ENCODE data around the gene POLN.

The POLN gene

DNA sequence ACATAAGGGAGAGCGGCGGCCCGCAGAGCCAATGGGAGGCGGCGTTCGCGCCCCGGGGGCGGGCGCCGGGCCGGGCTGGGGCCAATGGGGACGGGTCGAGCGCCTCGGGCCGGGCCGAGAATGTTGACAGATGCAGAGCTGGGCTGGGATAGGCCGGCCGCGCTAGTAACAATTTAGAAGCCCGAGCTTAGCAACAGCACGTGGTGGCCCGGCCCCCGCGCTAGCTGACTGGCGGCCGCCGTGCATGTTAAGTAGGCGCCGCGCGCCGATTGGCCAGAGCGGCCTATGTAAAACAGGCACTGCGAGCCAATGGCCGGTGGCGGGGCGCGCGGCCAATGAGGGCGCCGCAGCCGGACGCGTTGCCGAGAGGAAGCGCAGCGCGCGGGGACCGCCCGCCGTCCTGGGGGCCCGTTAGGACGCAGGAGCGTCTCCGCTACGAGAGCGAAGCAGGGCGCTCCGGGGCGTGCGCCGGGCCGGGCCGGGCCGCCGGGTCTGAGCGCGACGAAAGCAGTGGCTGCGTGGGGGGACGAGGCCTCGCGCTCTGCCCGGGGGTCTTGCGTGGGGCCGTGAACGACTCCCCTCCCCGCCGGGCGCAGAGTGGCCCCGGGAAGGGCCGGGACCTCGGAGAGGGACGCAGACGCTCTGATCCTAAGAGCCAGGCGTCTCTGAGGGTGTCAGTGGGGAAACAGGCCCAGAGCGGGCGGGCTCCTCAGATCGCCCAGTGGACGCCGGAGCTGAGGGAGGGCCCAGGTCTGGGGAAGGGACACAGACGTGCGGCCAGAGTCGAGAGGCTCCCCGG is 20.4 kb upstream of the POLN start:
- peak; percentile 96 for DNase-seq (ENCODE audit: low read depth)

DNA sequence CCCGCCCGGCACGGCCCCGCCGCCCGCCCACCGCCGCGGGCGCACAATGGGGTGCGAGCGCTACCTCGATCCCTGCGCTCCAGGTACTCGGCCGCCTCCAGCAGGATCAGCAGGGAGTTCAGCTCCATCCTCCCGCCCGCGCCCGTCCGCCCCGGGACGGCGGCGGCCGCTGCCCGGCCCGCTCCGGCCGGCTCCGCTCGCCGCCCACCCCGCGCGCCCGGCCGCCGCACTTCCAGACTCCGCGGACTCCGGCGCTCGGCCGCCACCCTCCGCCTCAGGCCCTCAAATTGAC is 19.9 kb upstream of the POLN start, which contains the start of gene MXD4:
MXD4 (minus strand) TSS at position 257 of the 292 bp plus-strand sequence; CDS start at position 128, 129 bp downstream.
- no peak for DNase-seq (ENCODE audit: low read depth)

DNA sequence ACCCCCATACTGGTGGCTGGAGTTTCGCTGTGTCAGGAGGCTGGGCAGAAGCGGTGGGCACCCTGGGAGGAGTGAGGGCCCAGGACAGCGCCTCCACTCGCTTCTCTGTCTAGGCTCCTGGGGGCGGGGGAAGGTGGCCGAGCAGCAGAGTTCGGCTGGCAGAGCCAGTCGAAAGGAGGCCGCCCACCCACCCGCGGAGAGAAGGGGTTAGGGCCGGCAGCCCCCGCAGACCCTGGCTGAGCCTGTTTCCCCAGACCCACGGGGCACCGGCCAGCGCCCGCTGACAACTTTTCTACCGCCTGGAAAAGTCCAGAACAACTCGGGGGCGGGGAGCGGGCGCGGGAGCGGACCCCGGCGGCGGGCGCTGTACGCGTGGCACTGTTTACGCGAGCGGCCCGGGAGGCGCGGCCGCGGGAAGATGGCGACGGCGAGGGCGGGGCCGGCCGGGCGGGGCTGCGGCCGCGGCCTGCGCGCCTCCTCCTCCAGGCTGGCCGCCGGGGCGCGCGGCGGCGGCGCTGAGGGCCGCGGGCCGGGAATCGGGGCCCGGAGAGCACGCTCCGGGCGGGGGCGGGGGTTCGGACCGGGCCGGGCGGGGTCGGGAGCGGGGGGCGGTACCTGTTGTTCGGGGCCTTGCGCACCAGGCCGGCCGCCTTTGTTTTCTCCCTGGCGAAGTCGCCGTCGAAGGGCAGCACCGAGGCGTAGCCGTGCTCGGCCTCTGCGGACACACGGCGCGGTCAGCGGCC is 19.4 kb upstream of the POLN start:
- peak; percentile 46 for DNase-seq (ENCODE audit: low read depth)

DNA sequence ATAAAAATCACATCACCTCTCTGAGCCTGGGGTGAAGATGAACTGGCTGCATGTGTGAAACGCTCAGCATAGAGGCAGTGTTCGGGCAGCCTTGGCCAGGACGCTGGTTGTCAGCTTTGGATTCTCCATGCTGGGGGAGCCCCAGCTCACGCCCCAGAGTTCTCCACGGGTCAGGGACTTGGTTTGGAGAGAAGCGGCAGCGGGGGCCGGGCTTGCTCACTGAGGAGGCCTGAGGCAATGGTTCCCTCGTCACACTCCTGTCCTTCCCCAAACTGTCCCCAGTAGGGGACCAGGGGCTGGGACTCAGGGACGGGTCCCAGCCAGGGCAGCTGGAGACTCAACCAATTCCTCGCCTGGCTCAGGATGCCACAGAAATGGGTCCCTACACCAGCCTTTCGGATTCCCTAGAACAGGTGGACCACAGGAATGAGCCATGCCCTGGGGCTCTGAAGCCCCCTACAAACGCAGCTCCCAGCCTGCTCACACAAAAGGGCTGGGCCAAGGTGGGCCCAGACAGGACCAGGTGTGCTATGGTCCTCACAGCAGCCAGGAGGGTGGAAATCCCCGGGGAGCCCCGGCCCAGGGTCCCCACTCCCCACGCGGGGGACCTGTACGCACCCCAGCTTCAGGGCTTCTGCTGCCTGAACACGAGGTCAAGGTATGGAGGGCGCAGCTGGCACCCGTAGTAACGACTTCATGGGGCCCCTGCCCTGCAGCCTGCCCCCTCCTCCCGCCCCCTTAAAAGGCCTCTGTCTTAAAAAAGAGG is 18.6 kb upstream of the POLN start:
- DNase-seq (ENCODE audit: low read depth) = no peak

DNA sequence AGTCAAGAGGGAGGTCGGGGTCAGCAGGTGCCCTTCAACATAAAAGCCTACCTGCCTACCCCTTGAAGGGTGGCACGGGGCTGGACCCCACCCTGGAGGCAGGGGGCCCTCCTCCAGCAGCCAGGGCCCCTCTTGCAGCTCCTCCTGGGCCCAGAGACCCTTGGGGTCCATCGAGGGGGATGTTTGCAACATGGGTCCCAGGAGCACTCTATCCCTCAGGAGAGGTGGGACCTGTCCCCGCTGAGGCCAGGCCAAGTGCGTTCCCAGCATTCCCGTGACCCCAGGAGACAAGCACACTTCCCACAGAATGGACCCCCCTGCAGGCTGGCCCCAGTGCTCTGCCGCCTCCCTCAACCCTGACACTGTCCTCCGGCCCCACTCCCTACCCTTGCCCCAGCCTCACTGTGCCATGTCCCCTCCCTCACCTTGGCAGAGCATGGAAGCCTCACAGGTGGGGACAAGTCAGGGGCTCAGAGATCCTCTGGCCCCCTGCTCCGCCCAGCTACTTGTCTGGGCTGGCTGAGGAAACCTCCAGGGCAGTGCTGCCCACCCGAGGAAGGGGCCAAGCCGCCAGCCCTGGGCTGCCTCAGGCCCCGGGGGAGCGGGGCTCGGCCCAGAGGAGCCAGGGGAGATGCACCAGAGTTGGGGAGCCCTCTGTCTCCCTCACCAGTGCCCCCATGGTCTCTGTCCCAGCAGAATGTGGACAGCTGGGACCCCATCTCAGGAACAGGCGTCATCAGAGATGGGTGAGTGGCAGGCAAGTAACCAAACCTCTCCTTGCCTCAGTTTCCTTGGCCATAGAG is 17.8 kb upstream of the POLN start:
- DNase-seq (ENCODE audit: low read depth) = no peak

DNA sequence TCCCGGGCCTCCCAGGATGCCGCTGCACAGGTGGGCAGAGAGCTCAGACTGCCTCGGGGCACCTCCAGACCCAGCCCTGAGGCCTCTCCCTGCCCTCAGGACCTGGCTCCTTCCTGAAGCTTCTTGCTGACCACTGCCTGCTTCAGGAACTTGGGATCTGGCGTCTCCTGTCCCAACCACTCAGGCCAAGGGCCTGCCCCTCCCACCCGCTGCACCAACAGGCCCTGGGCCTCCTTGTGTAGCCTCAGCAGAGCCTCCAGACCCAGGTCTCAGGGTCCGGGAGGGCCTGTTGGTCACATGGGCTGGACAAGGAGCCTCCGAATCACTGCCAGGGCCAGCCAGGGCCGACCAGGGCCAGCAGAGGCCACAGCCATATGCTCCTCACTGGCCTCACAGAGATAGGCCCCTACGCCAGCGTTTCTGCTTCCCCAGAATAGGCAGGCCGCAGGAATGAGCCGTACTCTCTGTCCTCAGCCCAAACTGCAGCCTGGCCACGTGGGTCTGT is 17.2 kb upstream of the POLN start:
- DNase-seq (ENCODE audit: low read depth) = no peak

DNA sequence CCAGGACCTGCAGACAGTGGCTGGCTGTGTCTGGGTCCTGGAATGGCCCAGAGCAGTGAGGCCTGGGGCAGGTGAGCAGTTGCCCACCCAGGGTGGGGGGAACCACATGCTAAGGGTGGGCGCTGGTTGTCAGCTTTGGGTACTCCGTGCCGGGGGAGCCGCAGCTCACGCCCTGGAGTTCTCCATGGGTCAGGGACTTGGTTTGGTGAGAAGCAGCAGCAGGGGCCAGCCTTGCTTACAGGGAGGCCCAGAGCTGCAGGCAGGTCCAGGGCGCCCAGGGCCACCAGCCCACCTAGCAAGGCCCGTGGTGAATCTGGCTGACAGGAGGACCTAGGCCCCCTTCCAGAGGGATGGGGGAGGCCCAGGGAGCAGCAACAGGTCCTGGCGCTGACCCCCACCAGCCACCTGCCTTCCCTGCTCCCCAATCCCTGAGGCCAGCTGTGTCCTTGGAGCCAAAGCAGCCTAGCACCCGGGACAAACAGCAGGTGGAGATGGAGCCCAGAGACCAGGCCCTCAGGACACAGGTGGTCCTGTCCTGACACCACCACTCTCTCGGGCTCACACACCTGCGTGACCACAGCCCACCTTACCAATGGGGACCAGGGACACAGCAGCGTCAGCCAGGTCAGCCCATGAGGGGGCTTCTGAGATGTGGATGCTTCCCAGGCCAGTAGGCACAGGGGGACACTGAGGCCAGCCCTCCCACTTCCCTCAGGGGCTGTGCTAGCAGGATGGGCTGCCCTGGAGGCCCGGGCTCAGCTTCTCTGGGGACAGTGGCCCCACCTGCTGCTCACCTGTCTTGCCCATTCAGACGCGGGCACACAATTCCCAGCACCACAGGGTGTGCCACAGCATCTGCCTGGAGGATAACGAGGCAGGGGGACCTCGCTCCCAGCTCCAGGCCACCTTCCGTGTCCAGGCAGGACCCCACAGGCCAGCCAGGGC is 16.4 kb upstream of the POLN start:
- no peak for DNase-seq (ENCODE audit: low read depth)

DNA sequence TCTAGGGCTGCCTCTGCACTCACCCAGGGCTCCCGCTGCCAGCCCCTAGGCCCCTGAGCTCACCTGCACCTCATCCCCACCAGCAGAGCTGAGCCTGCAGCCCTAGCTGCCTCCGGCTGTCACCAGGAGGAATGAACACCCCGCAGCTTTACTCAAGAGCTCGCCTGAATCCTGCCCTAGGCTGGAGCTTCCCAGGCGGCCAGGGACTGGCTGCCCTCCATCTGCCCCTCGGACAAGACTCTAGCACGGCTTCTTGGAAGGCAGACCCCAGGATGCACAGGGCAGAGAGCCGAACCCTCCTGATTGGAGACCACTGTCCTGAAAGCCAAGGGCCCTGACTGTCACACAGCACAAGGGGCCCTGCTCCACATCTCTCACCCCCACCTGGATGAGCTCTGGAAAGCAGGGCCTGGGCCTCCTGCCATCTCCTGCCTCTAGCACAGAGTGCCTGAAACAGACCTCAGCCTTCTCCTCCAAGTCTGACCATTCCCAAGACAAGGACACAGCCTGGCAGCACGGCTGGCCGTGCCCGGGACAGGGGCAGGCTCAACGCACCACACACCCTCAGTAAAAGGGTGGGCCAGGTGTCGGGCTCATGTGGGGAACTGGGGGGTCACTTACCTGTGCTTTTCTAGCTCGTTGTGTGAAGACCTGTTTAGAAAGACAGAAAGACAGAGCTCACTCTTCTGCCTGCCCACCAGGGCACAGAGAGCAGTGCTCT is 15.6 kb upstream of the POLN start:
- no peak for DNase-seq (ENCODE audit: low read depth)

DNA sequence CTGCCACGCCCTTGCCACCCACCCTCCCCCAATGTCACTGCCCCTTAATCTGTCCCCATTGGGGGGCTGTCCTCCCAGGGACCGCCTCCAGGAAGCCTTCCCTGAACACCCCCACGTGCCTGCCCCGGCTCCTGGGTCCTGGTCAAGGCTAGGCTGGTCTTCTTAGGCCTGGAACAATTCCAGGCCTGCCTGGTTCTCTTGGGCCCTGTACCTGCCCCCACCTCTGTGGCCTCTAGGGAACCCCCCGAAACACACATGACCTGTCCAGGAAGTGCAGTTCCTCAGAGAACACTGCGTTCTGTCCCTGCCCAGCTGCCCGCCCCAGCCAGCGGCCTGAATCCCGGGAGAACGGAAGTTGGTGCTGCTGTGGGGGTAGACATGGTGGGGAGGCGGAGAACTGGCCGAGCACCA is 14.9 kb upstream of the POLN start:
- no peak for DNase-seq (ENCODE audit: low read depth)

DNA sequence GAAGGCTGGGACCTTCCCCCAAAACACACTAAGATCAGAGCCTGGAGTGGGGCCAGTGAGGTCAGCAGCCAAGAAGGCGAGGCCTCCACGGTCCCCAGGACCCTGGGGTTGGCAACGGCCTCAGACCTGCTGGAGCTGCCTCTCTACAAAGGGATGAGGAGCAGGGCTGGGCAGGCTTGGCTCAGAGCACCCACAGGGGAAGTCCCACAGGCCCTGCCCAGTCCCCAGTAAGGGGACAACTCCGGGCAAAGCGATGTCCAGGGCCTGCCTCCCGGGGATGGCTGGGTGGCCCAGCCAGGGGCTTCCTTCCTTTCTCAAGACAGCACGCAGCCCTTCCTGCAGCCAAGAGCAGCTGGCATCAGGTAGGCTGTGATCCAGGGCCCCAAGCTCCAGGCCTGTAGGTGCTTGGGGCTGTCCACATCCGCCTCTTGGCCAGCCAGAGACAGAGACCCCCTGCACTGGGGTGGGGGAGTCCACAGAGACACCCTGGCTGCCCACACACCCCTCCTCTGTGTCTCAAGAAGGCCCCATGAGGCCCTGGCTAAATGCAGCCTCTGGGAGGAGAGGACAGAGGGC is 14.3 kb upstream of the POLN start:
- no peak for DNase-seq (ENCODE audit: low read depth)

DNA sequence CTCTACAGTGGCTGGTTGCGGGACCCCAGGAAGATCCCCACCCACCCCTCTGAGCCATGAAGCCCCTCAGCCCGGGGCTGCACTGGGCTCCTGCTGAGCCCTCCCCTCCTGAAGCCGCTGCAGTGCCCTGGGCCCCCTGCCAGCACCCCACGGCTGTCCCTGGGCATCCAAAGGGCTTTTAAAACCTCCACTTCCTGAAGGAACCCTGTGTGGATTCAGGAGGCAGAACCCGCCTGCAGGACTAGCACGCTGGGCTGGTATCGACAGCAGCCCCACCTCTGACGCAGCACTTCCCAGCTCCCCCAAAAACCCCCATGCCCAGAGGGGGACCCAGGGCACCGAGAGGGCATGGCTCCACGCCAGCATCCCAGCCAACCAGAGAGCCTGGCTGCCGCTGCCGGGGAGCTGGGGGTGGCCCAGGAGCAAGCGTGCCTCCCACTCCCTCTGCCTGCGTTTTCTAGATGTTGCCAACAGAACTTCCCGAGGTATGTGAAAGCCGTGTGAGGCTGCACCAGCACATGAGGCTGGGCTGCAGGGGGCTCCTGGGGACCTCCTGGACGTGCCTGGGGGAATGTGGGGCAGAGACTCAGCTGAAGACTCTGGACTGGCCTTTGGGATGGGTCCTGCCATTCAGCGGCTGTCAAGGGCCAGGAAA is 13.7 kb upstream of the POLN start:
- DNase-seq (ENCODE audit: low read depth) = no peak

DNA sequence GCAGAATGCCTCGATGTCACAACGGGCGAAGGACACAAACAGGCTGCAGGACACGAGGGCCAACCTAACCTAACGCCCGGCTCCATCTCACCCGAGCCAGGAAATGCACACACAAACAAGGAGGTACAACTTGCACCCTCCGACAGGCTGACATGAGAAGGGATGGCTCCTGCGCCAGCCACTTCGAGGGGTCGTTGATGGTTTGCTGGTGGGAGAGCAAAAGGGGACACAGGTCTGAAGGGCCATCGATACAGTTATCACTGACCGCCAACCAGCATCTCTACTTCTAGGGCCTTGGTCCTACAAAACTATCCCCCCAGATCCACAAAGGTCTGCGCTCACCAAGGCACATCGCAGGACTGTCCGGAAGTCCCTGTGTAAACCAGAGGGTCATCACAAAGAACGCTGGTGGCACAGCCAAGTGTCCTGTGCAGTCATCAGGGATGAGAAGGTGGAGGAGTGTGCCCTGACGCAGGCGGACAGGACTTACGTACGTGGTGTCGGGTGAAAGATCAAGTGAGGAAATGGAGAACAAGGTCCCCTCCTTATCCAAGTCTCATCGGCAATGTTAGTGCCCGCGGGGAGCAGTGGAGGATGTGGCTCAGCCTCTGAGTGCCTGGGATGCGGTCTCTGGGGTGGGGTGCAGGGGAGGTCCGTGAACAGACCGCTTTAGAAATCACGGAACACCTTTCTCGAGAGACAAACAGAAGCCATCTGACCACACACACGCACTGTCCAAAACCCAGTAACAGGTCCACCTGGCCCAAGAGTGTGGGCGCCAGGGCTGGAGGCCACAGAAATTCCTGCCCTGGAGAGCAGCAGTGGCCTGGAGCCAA is 13.0 kb upstream of the POLN start:
- DNase-seq (ENCODE audit: low read depth) = no peak

DNA sequence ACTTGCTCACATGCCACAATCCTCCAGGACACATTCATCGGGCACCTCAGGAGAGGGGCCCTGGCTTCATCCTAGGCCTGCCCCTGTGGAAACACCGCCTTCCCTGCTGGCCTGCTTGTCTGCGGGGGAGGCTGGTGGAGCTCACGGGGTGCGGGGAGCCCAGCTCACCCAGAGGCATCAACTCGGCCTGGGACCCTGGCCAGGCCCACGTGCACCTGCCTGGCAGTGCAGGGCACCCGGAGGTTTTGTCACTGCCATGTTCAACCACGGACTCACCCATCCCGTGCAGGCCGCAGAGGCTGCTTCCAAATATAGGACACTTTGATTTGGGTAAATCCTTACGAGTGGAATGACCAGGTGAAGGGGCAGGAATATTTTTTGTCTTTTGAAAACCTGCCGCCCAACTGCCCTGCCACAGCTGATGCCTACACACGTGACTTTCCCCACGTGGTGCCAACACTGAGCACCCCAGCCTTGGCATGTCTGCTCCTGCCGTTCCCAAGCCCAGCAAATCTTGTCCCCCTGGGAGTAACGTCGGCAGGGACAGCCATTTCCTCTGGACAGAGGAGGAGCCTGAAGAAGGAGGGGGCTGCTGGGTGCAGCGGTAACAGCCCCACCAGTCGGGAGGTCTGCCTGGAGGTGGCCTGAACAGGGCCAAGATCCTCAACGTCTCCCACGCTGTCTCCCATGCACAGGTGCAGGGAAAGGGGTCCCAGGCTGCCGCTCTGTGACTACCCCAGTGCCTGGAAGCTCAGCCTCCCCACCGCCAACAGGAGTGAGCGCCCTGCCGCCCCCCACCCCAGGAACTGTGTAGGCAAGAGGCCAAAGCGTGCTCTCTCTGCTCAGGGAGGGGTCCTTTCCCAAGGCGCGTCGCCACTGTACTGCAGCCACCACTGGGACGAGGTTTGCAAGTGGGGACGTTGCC is 11.5 kb upstream of the POLN start:
- DNase-seq (ENCODE audit: low read depth) = no peak

DNA sequence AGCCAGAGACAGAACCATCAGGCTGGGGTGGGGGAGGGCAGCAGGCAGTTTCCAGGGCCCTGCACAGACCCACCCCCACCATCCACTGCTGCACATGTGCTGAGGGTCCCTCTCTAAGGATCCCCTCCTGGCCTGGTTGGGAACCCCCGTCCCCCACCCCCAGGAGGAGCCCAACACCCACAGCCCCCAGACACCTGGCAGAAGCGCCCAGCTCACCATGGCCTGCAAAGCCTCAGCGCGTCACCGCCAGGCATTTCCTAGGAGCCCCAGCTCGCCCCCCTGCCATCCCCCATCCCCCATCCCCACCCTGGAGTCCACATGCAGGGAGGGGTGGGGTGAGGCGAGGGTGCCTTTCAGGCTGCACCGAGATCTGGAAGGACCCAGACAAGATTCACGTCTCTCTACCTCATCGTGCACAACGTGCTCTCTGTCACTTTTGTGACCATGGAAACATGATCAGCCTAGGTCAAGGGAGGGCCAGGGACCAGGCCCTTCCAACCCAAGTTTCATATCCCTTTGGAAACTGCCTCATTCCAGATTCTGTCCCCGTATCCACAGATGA is 10.7 kb upstream of the POLN start:
- DNase-seq (ENCODE audit: low read depth) = no peak

DNA sequence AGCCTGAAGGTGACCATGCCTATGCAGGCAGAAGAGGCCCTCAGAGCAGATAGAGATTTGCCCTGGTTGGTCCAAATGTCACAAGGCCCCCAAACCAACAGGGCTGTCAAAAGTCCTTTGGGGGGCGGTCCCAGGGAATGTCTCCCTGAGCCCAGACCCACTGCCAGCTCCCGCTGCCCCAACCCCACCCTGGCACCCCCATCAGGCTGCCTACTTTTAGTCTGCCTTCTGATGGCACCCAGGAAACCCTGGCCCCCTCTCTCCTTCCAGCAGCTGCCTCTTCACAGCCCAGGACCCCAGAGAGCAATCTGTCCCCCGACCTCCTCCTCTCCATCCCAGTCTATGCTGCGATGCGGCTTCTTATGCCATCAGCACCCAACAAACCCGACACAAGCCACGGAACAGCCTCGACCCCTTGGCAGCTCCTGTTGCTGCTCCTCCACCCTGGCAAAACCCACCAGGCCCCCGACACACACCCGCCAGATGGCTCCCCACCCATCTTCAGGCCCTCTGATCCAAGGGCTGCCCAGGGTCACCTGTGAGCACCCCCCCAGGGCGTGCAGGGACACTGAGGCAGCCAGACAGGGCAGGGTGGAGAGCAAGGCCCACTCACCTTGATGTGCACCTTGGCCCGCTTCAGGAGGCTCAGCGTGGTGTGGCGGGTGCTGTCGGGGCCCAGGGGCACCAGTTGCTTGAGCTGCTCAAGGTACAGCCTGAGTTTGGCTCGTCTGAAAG is 10.0 kb upstream of the POLN start:
- DNase-seq (ENCODE audit: low read depth) = no peak

Data from stimulated activated CD8-positive, alpha-beta memory T cell treated with anti-CD3 and anti-CD28 coated beads, Interleukin-4, amount 100 ng/mL, for 24 hours (primary cell).